Vagina (tissue), 2 donors: Measurements from ENCODE around the gene SGPP2.

Source experiments
- POLR2A ChIP-seq, 2 donors: fragments of 450-650 bp; IDR thresholded peaks; one replicate each; pipeline ENCODE4 v1.6.1; 2017; ENCODE audit warnings: antibody characterized with exemption in 2 of 2, mild to moderate bottlenecking in 2 of 2, moderate library complexity in 2 of 2
- POLR2AphosphoS5 ChIP-seq, 2 donors: sonication (generic); formaldehyde crosslinking; IDR thresholded peaks; one replicate each; pipeline ENCODE4 v1.9.0; 2017; ENCODE audit warnings: antibody characterized with exemption in 2 of 2, mild to moderate bottlenecking in 2 of 2, low read depth in 1 of 2; ENCODE audit not compliant: insufficient read depth in 1 of 2

DNA sequence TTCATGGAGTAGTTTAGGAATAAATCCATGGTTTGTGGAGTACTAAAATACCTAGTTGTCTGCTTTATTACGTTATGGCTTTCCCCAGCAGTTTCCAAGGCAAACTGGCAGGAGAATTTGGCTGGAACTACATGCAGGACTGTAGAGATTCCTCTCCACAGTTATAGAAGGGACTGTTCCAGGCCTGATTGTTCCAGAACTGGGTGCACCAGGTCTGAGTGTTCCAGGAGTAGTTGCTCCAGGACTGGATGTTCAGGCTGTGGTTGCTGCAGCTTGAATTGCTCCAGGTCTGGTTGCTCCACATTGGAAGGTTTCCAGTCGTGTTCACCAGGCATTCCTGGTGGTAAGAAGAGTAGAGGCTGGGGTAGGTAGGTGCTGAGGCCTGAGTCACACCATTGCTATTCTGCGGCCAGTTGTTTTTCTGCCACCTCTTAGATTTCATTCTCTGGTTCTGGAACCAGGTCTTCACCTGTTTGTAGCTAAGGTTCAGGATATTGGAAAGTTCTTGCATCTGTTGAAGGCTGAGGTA is 28.1 kb downstream of the SGPP2 start:
- no peak for TF ChIP-seq POLR2A (IDR thresholded peaks at IDR 0.05)
- no peak for TF ChIP-seq POLR2AphosphoS5 (IDR thresholded peaks at IDR 0.05; ENCODE audit: insufficient read depth in 1 of 2, low read depth in 1 of 2)
